HepG2 (cell line): Measurements from ENCODE around the gene ABCB4. TPM values are rescaled to one million over a fixed set of nuclear protein-coding genes. Genes with fewer than 3 reads are reported as not detected.

Source experiments
- ATAC-seq: fragments of 200-7000 bp; cut with Tn5 transposase; 3 replicates; pipeline ENCODE4 v1.9.1; 2020; ENCODE audit warnings: mild to moderate bottlenecking, moderate library complexity
- BruUV-seq: library from RNA; stranded (reverse); fragments of 400-500 nt; replicated peaks from 2 replicates; lab custom pipeline; 2021; lab: Mats Ljungman, UMichigan
- CTCF ChIA-PET: fragments of 300-600 bp; formaldehyde crosslinking; extraction: SDS; loops from one replicate; lab custom pipeline; 2021; ENCODE audit warnings: low total read pairs, inconsistent platforms, low intra/inter-chr PET ratio; lab: Yijun Ruan, JAX
- POLR2A ChIA-PET: fragments of 350-600 bp; sonication (Branson Sonifier 250); formaldehyde crosslinking; loops from one replicate; lab custom pipeline; 2020; ENCODE audit warnings: antibody characterized with exemption, inconsistent platforms; lab: Yijun Ruan, JAX
- DNase-seq: peaks from one replicate; pipeline ENCODE4 v3.0.0-alpha.2; 2015; ENCODE audit warnings: low spot score
- FAIRE-seq: peaks from 3 replicates; lab custom pipeline; 2011; peaks lifted over from hg19 to GRCh38; lab: Jason Lieb, UNC
- H2AFZ ChIP-seq: one replicate; pipeline ENCODE4 v1.6.1; 2011; ENCODE audit warnings: low read length, inconsistent platforms
- H3K27ac ChIP-seq: fragments of 300-600 bp; 3 replicates; pipeline ENCODE4 v1.8.0; 2011; ENCODE audit warnings: mixed run types, mild to moderate bottlenecking, mixed read lengths, low read length, inconsistent platforms; ENCODE audit not compliant: insufficient read depth; ENCODE audit errors: extremely low read length
- H3K27me3 ChIP-seq, 2 experiments: fragments of 200-600 bp in 1 of 2; 2 replicates in 1 of 2; 3 replicates in 1 of 2; pipeline versions ENCODE4 v1.6.0 to v1.8.0; 2011; ENCODE audit warnings: low read length in 2 of 2, mild to moderate bottlenecking in 2 of 2, moderate library complexity in 2 of 2, inconsistent platforms in 1 of 2; ENCODE audit not compliant: insufficient read depth in 2 of 2, control insufficient read depth in 1 of 2
- H3K36me3 ChIP-seq, 2 experiments: fragments of 200-600 bp in 1 of 2; replicated peaks in 1 of 2; 2 replicates in 1 of 2; 3 replicates in 1 of 2; pipeline versions ENCODE4 v1.5.1 to v1.8.0; 2011; ENCODE audit warnings: low read length in 2 of 2, inconsistent platforms in 1 of 2; ENCODE audit not compliant: insufficient read depth in 2 of 2, control insufficient read depth in 1 of 2
- H3K4me1 ChIP-seq: 2 replicates; pipeline ENCODE4 v1.5.1; 2012; ENCODE audit warnings: low read length, inconsistent platforms; ENCODE audit not compliant: insufficient read depth
- H3K4me2 ChIP-seq: 2 replicates; pipeline ENCODE4 v1.6.0; 2011; ENCODE audit warnings: low read depth, low read length, inconsistent platforms
- H3K4me3 ChIP-seq, 3 experiments: fragments of 200-600 bp in 1 of 3; sonication (generic), shearing (Covaris generic) in 1 of 3; replicated peaks in 1 of 3; 2 replicates each; pipeline ENCODE4 v1.5.1; 2011 to 2016; ENCODE audit warnings: low read length in 3 of 3, inconsistent platforms in 2 of 3, low read depth in 2 of 3, mild to moderate bottlenecking in 2 of 3, control low read depth in 1 of 3, mixed read lengths in 1 of 3; ENCODE audit not compliant: insufficient read depth in 1 of 3
- H3K79me2 ChIP-seq: one replicate; pipeline ENCODE4 v1.6.1; 2011; ENCODE audit warnings: low read length, inconsistent platforms; ENCODE audit not compliant: insufficient read depth
- H3K9ac ChIP-seq: 2 replicates; pipeline ENCODE4 v1.6.0; 2011; ENCODE audit warnings: mild to moderate bottlenecking, low read depth, low read length, inconsistent platforms; ENCODE audit not compliant: insufficient read depth
- H3K9me3 ChIP-seq: 2 replicates; pipeline ENCODE4 v1.5.1; 2012; ENCODE audit warnings: mild to moderate bottlenecking, low read length
- H4K20me1 ChIP-seq: 2 replicates; pipeline ENCODE4 v1.6.0; 2011; ENCODE audit warnings: inconsistent platforms, mild to moderate bottlenecking, low read length, moderate library complexity; ENCODE audit not compliant: insufficient read depth
- AFF4 ChIP-seq: sonication (generic); formaldehyde crosslinking; IDR thresholded peaks from 2 replicates; pipeline ENCODE4 v1.4.0; 2020; ENCODE audit warnings: missing genetic modification reagents
- FOXK1 ChIP-seq: sonication (generic); formaldehyde crosslinking; IDR thresholded peaks from 2 replicates; pipeline ENCODE4 v1.4.0; 2020; ENCODE audit warnings: low read depth, missing genetic modification reagents, borderline replicate concordance
- HDAC6 ChIP-seq: fragments of 200-600 bp; sonication (generic); IDR thresholded peaks from 2 replicates; pipeline ENCODE4 v1.7.0; 2017; ENCODE audit warnings: mild to moderate bottlenecking, antibody characterized with exemption, low read length, low read depth
- KMT2B ChIP-seq: IDR thresholded peaks from 2 replicates; pipeline ENCODE4 v1.6.1; 2016; ENCODE audit warnings: missing genetic modification reagents, missing compliant biosample characterization
- RBAK ChIP-seq: sonication (generic); formaldehyde crosslinking; IDR thresholded peaks from 2 replicates; pipeline ENCODE4 v1.5.1; 2020; ENCODE audit warnings: mild to moderate bottlenecking, missing genetic modification reagents
- RFX1 ChIP-seq: fragments of 450-650 bp; IDR thresholded peaks from 2 replicates; pipeline ENCODE4 v1.6.1; 2017
- ZNF331 ChIP-seq: sonication (generic); formaldehyde crosslinking; IDR thresholded peaks from 2 replicates; pipeline ENCODE4 v1.4.0; 2020; ENCODE audit warnings: missing genetic modification reagents
- ZNF460 ChIP-seq: sonication (generic); formaldehyde crosslinking; IDR thresholded peaks from 2 replicates; pipeline ENCODE4 v1.5.1; 2020; ENCODE audit warnings: missing genetic modification reagents, mild to moderate bottlenecking, borderline replicate concordance
- ZNF510 ChIP-seq: sonication (generic); formaldehyde crosslinking; IDR thresholded peaks from 2 replicates; pipeline ENCODE4 v1.4.0; 2020; ENCODE audit warnings: low read depth, mild to moderate bottlenecking, missing genetic modification reagents
- WGBS: methylation state at CpG from one replicate; pipeline ENCODE4 v1.1.6; 2017; ENCODE audit warnings: low lambda C conversion rate; 5-methylcytosine and 5-hydroxymethylcytosine counted together
- in situ Hi-C: cut with HindIII; loops from 2 replicates; pipeline ENCODE4 v1.10.0; 2017; ENCODE audit warnings: low pct_unique_long_range_greater_than_20kb; ENCODE audit not compliant: extremely low pct_ligation_motif_present
- intact Hi-C: fragments of 100-400 bp; cut with micrococcal nuclease; formaldehyde crosslinking; loops from one replicate; pipeline ENCODE4 v1.10.0; 2022; ENCODE audit not compliant: unreplicated experiment
- polyA plus RNA-seq, 8 experiments: library from polyadenylated mRNA; depleted of rRNA in 3 of 8; stranded (reverse) in 7 of 8; unstranded in 1 of 8; fragments of >200 nt; fragmentation: Illumina TruSeq in 4 of 8; extraction: Trizol in 4 of 8; gene quantifications; 2 replicates each; pipeline versions ENCODE4 v1.2.1 to v1.2.3, GENCODE V29; 2011 to 2016; ENCODE audit warnings: low read depth in 4 of 8, missing spikeins in 1 of 8, mixed read lengths in 1 of 8; ENCODE audit not compliant: insufficient read depth in 1 of 8
- total RNA-seq, 5 experiments: library from RNA; depleted of rRNA; stranded (reverse); fragments of >200 nt; fragmentation: Illumina TruSeq; extraction: Trizol; gene quantifications; 2 replicates each; pipeline ENCODE4 v1.2.3, GENCODE V29; 2016; ENCODE audit warnings: low read depth in 1 of 5
- TF ChIP-seq, protein P1 (sequence below): sonication (generic); formaldehyde crosslinking; IDR thresholded peaks from 2 replicates; pipeline ENCODE4 v1.5.0; 2020; ENCODE audit warnings: missing genetic modification reagents
- TF ChIP-seq, protein P2 (sequence below): sonication (generic); formaldehyde crosslinking; IDR thresholded peaks from 2 replicates; pipeline ENCODE4 v1.4.0; 2020; ENCODE audit warnings: mild to moderate bottlenecking, missing genetic modification reagents

Gene ABCB4
- total and polyA plus RNA-seq, 2 of the 13 experiments (the other 11 are each of a cell fraction or from before 2014, with no cell fraction given), result 18.0 to 32.4 TPM

DNA sequence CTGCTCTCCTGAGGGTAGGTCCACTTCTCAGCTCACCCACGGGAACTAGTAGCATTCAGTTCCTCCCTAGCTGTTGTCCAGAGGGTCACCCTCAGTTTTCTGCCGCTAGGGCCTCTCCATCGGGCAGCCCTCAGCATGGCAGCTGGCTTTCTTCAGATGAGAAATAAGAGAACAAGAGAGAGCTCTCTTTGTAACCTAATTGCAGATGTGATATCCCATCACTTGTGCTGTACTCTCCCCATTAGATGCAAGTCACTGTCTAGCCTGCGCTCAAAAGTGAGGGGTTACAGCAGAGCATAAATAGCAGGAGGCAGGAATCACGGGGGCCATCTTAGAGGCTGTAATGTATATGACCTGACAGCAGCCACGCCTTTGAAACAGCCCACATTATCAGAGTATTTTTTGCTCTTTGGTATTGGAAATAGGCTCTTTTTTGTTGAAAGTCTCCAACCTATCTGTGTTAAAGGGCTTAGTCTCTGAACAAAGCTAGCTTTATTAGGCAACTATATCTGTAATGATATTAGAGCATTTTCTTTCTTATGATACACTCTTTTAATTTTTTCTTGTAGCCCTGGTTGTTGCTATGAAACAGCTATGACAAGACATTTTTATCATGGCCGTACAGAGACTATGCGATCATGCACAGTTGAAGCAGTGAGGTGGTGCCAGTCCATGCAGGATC lies 84.3 kb downstream of the ABCB4 start:
- 100% methylated on average over 8 of the region's 8 CpGs for WGBS
- no peak for ATAC-seq
- no peak overlapping the region for H2AFZ ChIP-seq
- TF ChIP-seq ZNF460, result no peak
- TF ChIP-seq, all 625 proteins: peak for 0
- CTCF ChIA-PET, result no interaction called here
- FAIRE-seq, result no peak
- peaks cover 2 to 27% of the 10 kb centered on the region in 2 experiments; a peak in 3 of 5 replicates for H3K36me3 ChIP-seq
- no TSS peak for BruUV-seq
- POLR2A ChIA-PET, result no interaction called here
- H3K27me3 ChIP-seq, result no peaks in the 10 kb centered on the region
- in situ Hi-C loops (no loop called here), intact Hi-C loops (no loop called here)
- no peak overlapping the region for H3K4me3 ChIP-seq
- no peak overlapping the region for H3K4me2 ChIP-seq
- H3K9me3 ChIP-seq, result no peaks in the 10 kb centered on the region
- H3K27ac ChIP-seq, result no peak overlapping the region
- H3K4me1 ChIP-seq, result peaks cover 17% of the 10 kb centered on the region
- no peak overlapping the region for H3K9ac ChIP-seq
- no peaks in the 10 kb centered on the region for H3K79me2 ChIP-seq
- no peaks in the 10 kb centered on the region for H4K20me1 ChIP-seq
- DNase-seq, result no peak

DNA sequence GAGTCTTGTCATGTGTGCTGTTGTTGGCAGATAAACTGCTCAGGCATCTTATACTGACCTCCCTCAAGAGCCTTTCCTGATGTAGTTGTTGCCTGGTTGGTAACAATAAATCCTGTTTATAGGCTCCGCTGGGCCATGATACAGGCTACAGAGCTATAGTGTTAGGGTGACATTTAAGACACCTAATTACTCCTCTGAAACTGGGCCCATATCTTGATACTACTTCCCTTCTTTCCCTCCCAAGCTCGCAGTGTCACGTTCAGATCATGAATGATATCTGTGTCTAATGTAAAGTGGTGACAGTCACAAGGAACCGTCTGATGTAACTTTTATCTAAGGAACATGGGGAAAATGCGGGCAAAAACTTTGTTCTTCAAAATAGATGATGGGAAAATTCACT lies 94.6 kb downstream of the ABCB4 start:
- Histone ChIP-seq H3K4me2 (no peak overlapping the region), H3K27me3 (no peaks in the 10 kb centered on the region), H3K9ac (no peak overlapping the region), H4K20me1 (no peaks in the 10 kb centered on the region), H3K9me3 (peaks cover 5% of the 10 kb centered on the region; the same call in 1 of the 2 replicates), H2AFZ (no peak overlapping the region), H3K27ac (no peak overlapping the region), H3K4me1 (no peaks in the 10 kb centered on the region), H3K36me3 (peaks cover 0 to 16% of the 10 kb centered on the region in 2 experiments; a peak in 1 of 5 replicates), H3K79me2 (no peaks in the 10 kb centered on the region), H3K4me3 (no peak overlapping the region)
- no TSS peak for BruUV-seq
- ATAC-seq, result no peak
- ChIA-PET POLR2A (no interaction called here), CTCF (no interaction called here)
- in situ Hi-C loops (no loop called here), intact Hi-C loops (no loop called here)
- 92% methylated on average over 5 of the region's 5 CpGs for WGBS
- DNase-seq, result no peak
- no peak for FAIRE-seq
- TF ChIP-seq, protein P1, sequence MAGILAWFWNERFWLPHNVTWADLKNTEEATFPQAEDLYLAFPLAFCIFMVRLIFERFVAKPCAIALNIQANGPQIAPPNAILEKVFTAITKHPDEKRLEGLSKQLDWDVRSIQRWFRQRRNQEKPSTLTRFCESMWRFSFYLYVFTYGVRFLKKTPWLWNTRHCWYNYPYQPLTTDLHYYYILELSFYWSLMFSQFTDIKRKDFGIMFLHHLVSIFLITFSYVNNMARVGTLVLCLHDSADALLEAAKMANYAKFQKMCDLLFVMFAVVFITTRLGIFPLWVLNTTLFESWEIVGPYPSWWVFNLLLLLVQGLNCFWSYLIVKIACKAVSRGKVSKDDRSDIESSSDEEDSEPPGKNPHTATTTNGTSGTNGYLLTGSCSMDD (CRISPR knock-in tag), result no peak
- no peak for TF ChIP-seq KMT2B (CRISPR knock-in tag)
- no peak for TF ChIP-seq RBAK (CRISPR knock-in tag)
- no peak for TF ChIP-seq ZNF331
- TF ChIP-seq HDAC6, result no peak
- no peak for TF ChIP-seq RFX1
- no peak for TF ChIP-seq AFF4
- no peak for TF ChIP-seq FOXK1 (CRISPR knock-in tag)
- no peak for TF ChIP-seq ZNF510 (CRISPR knock-in tag)
- TF ChIP-seq, protein P2, sequence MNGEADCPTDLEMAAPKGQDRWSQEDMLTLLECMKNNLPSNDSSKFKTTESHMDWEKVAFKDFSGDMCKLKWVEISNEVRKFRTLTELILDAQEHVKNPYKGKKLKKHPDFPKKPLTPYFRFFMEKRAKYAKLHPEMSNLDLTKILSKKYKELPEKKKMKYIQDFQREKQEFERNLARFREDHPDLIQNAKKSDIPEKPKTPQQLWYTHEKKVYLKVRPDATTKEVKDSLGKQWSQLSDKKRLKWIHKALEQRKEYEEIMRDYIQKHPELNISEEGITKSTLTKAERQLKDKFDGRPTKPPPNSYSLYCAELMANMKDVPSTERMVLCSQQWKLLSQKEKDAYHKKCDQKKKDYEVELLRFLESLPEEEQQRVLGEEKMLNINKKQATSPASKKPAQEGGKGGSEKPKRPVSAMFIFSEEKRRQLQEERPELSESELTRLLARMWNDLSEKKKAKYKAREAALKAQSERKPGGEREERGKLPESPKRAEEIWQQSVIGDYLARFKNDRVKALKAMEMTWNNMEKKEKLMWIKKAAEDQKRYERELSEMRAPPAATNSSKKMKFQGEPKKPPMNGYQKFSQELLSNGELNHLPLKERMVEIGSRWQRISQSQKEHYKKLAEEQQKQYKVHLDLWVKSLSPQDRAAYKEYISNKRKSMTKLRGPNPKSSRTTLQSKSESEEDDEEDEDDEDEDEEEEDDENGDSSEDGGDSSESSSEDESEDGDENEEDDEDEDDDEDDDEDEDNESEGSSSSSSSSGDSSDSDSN, result no peak
